GM23248 (cell line): Measurements from ENCODE around the gene CR1L.

ENCODE experiments used
- EZH2 ChIP-seq: fragments of 200-600 bp; sonication (generic); IDR thresholded peaks from 2 replicates; pipeline ENCODE4 v1.6.1; 2018; ENCODE audit warnings: antibody characterized with exemption, mild to moderate bottlenecking; ENCODE audit not compliant: insufficient read depth, poor library complexity, severe bottlenecking
- EZH2phosphoT487 ChIP-seq: fragments of 200-600 bp; sonication (generic); IDR thresholded peaks from 2 replicates; pipeline ENCODE4 v1.6.1; 2018; ENCODE audit warnings: antibody characterized with exemption, moderate library complexity, mild to moderate bottlenecking, low read depth; ENCODE audit not compliant: insufficient read depth

DNA sequence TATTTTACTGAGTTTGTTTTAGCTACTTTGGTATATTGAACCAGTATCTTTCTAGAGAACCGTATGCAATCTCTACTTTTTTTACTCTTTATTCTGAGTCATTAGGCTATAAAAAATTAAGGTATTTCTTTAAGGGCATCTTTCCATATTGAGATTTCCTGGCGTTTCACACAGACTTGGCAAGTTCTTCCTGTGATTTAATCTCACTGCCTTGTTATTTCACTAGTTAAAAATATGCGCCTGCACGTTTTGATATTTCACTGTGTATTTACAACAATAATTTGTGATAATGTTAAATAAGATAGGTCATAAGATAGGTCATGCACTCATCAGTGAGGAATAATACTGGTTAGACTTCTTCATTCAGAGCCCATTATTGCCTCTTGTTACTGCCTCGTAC, 16.2 kb upstream of the CR1L start:
- TF ChIP-seq EZH2phosphoT487 (no peak), EZH2 (no peak)
